KMS-11 (cell line): Measurements from ENCODE around the gene MAIP1.

Experiments used
- H2AFZ ChIP-seq: fragments of 200-600 bp; sonication (generic); 2 replicates; pipeline ENCODE4 v1.6.1; 2016; ENCODE audit warnings: antibody characterized with exemption, mixed run types, low read depth
- H3K27ac ChIP-seq: fragments of 200-600 bp; sonication (generic); 2 replicates; pipeline ENCODE4 v1.6.1; 2016; ENCODE audit warnings: mild to moderate bottlenecking, mixed run types
- H3K27me3 ChIP-seq: fragments of 200-600 bp; sonication (generic); 2 replicates; pipeline ENCODE4 v1.6.1; 2017; ENCODE audit warnings: mild to moderate bottlenecking, low read depth, mixed run types, moderate library complexity; ENCODE audit not compliant: insufficient read depth
- H3K36me3 ChIP-seq: fragments of 200-600 bp; sonication (generic); 2 replicates; pipeline ENCODE4 v1.6.1; 2017; ENCODE audit warnings: mild to moderate bottlenecking, mixed run types; ENCODE audit not compliant: insufficient read depth
- H3K4me1 ChIP-seq: fragments of 200-600 bp; sonication (generic); 2 replicates; pipeline ENCODE4 v1.6.1; 2016; ENCODE audit warnings: mild to moderate bottlenecking, low read depth, mixed run types; ENCODE audit not compliant: poor library complexity, severe bottlenecking
- H3K4me2 ChIP-seq: fragments of 200-600 bp; sonication (generic); 2 replicates; pipeline ENCODE4 v1.7.0; 2016; ENCODE audit warnings: mild to moderate bottlenecking, mixed run types
- H3K4me3 ChIP-seq: fragments of 200-600 bp; sonication (generic); IDR thresholded peaks from 2 replicates; pipeline ENCODE4 v1.6.1; 2017; ENCODE audit warnings: low read depth, low read length, mixed read lengths; ENCODE audit not compliant: insufficient read depth
- H3K79me2 ChIP-seq: fragments of 200-600 bp; sonication (generic); 2 replicates; pipeline ENCODE4 v1.6.1; 2016; ENCODE audit warnings: low read depth, mixed run types; ENCODE audit not compliant: insufficient read depth
- H3K9ac ChIP-seq: fragments of 200-600 bp; sonication (generic); 2 replicates; pipeline ENCODE4 v1.6.1; 2016; ENCODE audit warnings: mild to moderate bottlenecking, mixed run types
- H4K20me1 ChIP-seq: fragments of 200-600 bp; sonication (generic); 2 replicates; pipeline ENCODE4 v1.6.1; 2016; ENCODE audit warnings: mild to moderate bottlenecking, mixed run types; ENCODE audit not compliant: insufficient read depth
- TF ChIP-seq, protein P1 (sequence below): fragments of 200-600 bp; sonication (generic); conservative IDR thresholded peaks from 2 replicates; pipeline ENCODE4 v1.6.1; 2017; ENCODE audit warnings: low read depth, mild to moderate bottlenecking, antibody characterized with exemption, low read length, moderate library complexity, mixed read lengths

The MAIP1 gene

DNA sequence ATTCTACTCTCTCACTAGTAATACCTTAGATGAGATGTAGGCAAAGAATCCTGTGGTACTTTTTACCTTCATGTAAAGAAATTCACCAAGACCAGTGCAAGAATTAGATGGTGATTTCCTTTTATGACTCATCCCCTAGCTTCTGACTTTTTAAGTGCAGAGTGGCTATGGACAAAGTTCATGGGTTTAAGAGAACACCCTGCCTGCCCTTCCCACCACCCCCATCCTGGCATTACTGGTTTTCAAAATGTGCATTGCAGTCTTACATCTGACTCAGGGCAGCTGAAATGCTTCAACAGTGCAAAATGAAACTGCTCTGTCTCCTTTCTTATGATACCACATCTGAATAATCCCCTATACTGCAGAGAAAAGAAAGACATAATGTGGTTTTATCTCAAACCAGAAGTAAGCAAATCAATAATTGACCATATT lies 22.6 kb downstream of the MAIP1 start:
- no peak overlapping the region for H3K4me3 ChIP-seq

DNA sequence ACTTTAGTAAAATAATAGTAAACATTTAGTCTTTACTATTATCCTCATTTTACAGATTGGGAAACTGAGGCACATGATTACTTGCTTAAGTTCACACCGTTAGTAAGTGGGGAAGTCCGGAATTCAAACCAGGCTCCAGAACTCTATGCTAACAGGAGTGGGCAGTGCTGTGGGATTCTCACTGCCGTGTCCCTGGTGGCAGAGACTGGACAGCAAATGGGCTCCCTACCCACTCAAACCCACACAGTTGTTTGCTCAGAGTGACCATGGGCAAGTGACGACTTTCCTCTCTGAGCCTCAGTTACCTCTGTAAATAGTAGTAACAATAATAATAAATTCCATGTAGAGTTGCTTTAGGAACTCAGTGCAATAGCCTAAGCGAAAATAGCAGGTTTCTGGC lies 24.0 kb downstream of the MAIP1 start:
- no peak overlapping the region for H2AFZ ChIP-seq

More for the DNA sequence above, 22.6 kb downstream of the MAIP1 start:
- H4K20me1 ChIP-seq: no peaks in the 10 kb centered on the region
- H2AFZ ChIP-seq: no peak overlapping the region
- no peak overlapping the region for H3K9ac ChIP-seq
- peaks cover 34% of the 10 kb centered on the region for H3K4me1 ChIP-seq
- H3K27ac ChIP-seq: peak overlapping the region; percentile 4; the same call in 1 of the 2 replicates
- peak overlapping the region; percentile 52 for H3K4me2 ChIP-seq
- H3K27me3 ChIP-seq: no peaks in the 10 kb centered on the region
- H3K79me2 ChIP-seq: no peaks in the 10 kb centered on the region
- H3K36me3 ChIP-seq: no peaks in the 10 kb centered on the region
- TF ChIP-seq, protein P1, sequence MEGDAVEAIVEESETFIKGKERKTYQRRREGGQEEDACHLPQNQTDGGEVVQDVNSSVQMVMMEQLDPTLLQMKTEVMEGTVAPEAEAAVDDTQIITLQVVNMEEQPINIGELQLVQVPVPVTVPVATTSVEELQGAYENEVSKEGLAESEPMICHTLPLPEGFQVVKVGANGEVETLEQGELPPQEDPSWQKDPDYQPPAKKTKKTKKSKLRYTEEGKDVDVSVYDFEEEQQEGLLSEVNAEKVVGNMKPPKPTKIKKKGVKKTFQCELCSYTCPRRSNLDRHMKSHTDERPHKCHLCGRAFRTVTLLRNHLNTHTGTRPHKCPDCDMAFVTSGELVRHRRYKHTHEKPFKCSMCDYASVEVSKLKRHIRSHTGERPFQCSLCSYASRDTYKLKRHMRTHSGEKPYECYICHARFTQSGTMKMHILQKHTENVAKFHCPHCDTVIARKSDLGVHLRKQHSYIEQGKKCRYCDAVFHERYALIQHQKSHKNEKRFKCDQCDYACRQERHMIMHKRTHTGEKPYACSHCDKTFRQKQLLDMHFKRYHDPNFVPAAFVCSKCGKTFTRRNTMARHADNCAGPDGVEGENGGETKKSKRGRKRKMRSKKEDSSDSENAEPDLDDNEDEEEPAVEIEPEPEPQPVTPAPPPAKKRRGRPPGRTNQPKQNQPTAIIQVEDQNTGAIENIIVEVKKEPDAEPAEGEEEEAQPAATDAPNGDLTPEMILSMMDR: no peak

DNA sequence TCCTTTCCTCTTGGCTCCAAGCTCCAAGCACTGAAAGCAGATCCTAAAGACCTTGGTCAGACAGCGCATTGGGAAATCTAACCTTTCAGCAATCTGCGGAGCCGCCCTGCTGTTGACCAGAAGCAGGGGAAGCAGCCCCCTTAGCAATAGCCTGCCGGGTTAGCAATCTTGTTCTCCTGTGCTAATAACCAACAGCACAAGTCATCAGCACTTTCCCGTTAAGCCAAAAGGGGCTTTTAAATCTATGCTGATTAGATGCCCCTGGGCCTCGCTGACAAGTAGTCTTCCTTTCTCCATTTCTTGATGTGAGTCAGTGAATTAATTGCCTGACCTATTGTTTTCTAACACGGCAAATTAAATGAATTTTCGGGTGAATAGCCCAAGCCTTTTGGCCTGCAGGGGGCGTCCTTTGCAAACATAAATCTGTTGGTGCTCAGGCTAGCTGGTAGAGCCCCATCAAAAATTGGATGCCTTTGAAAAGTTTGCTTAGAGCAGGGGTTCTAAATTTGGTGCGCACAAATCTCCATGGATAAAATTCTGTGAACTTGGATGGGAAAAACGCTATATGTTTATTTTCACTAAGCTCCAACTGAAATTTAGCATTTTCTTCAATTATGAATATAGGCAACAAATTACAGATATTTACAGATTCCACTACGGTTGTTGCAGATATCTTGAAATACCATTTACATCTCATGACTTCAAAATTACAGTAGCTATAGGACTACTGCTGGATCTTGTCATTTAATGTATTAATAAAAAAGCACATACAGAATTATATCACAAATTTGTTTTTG lies 24.6 kb downstream of the MAIP1 start:
- Histone ChIP-seq H3K9ac (no peak overlapping the region), H3K27ac (no peak overlapping the region), H2AFZ (no peak overlapping the region)

More for the DNA sequence above, 24.0 kb downstream of the MAIP1 start:
- H3K79me2 ChIP-seq: no peaks in the 10 kb centered on the region
- no peaks in the 10 kb centered on the region for H3K27me3 ChIP-seq
- H3K27ac ChIP-seq: no peak overlapping the region
- no peak overlapping the region for H3K4me3 ChIP-seq
- H3K36me3 ChIP-seq: no peaks in the 10 kb centered on the region
- no peak overlapping the region for H3K9ac ChIP-seq
- no peak overlapping the region for H3K4me2 ChIP-seq
- peaks cover 34% of the 10 kb centered on the region for H3K4me1 ChIP-seq
- TF ChIP-seq, protein P1: no peak
- H4K20me1 ChIP-seq: no peaks in the 10 kb centered on the region

DNA sequence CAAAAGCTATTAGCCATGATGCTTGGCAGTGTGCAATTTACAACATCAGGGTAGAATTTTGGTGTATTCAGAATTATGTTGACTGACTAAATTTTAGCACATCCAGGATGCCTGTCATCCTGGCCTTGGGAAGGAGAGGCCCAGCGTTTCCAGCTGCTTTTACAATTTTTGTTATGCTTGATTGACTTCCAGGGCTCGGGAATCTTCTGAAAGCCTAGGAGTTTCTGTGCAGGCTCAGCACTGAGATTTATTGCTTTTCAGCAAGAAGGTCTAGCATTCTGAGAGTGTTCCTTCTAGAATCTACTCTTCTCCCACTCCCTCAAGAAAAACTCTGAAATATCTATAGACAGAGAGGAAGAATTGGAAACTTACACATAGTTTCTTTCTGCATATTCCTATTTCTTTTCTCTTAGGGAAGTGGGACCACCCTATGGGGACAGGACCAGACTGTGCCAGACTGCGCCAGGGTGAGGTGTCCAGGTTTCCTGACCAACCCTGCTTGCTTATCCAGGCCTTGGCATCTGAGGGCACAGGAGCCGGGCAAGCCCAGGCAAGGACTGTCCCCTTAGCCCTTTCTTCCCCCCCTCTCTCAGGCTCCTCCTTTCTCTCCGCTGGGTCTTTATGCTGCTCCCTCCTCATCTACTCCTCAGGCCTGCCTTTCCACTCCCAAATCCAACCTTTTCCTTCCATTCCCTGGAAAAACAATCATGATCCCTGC lies 26.9 kb downstream of the MAIP1 start:
- TF ChIP-seq, protein P1: no peak
- H3K27ac ChIP-seq: no peak overlapping the region

More for the DNA sequence above, 24.6 kb downstream of the MAIP1 start:
- Histone ChIP-seq H3K36me3 (no peaks in the 10 kb centered on the region), H3K4me1 (peaks cover 34% of the 10 kb centered on the region), H4K20me1 (no peaks in the 10 kb centered on the region), H3K4me2 (peak overlapping the region; percentile 15; the same call in 1 of the 2 replicates), H3K79me2 (no peaks in the 10 kb centered on the region), H3K4me3 (no peak overlapping the region), H3K27me3 (no peaks in the 10 kb centered on the region)
- TF ChIP-seq, protein P1: peak; percentile 95

More for the DNA sequence above, 26.9 kb downstream of the MAIP1 start:
- Histone ChIP-seq H3K4me3 (no peak overlapping the region), H3K79me2 (no peaks in the 10 kb centered on the region), H2AFZ (no peak overlapping the region), H3K36me3 (no peaks in the 10 kb centered on the region), H3K4me2 (no peak overlapping the region), H4K20me1 (no peaks in the 10 kb centered on the region), H3K27me3 (no peaks in the 10 kb centered on the region), H3K4me1 (peaks cover 30% of the 10 kb centered on the region), H3K9ac (no peak overlapping the region)
